Measurements from ENCODE around the gene GRIP2. TPM values are rescaled to one million over a fixed set of nuclear protein-coding genes. Genes with fewer than 3 reads are reported as not detected.
A peak's percentile ranks its signal among the peaks of the same experiment; 100 is the strongest.

The GRIP2 gene
- total RNA-seq, 2 experiments from 2014 or later = not detected

DNA sequence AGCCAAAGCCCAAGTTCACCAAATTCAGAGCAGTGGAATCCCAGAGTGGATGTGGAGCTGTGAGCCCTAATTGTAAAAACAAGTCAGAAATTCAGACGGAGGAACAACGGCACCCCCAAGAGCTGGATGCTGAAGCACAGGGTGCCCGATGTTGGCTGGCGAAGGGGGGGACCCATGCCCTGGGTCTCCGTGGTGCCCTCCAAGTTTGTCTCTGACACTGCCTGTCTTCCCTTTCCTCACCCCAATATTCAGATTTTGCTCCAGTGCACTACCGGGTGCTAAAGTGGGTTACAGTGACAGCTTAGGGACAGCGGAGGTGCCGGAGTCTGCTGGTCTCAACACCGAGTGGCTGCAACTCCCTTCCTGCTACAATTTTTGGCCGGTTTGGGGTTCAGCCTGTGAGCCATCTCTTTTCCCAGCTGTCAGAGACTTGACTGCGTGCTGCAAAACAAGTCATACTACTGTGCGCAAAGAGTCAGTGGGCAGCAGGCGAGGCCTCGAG lies 6.6 kb downstream of the GRIP2 start:
- ChIA-PET CTCF (ENCODE audit: unreplicated experiment) (no interaction called here), POLR2A (interaction anchor here (1.0 kb wide), 1 partner anchor 12 kb away, joined by 3 read pairs; no protein-coding TSS in a partner anchor)
- H3K4me3 ChIP-seq (ENCODE audit: low read depth, low read length, poor library complexity, severe bottlenecking) = no peak overlapping the region
- no peaks in the 10 kb centered on the region for H3K9me2 ChIP-seq (ENCODE audit: insufficient read depth, low read length)
- TF ChIP-seq, protein P1, sequence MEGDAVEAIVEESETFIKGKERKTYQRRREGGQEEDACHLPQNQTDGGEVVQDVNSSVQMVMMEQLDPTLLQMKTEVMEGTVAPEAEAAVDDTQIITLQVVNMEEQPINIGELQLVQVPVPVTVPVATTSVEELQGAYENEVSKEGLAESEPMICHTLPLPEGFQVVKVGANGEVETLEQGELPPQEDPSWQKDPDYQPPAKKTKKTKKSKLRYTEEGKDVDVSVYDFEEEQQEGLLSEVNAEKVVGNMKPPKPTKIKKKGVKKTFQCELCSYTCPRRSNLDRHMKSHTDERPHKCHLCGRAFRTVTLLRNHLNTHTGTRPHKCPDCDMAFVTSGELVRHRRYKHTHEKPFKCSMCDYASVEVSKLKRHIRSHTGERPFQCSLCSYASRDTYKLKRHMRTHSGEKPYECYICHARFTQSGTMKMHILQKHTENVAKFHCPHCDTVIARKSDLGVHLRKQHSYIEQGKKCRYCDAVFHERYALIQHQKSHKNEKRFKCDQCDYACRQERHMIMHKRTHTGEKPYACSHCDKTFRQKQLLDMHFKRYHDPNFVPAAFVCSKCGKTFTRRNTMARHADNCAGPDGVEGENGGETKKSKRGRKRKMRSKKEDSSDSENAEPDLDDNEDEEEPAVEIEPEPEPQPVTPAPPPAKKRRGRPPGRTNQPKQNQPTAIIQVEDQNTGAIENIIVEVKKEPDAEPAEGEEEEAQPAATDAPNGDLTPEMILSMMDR (conservative IDR thresholded peaks at IDR 0.05; ENCODE audit: low read length) = no peak
- TF ChIP-seq EZH2phosphoT487 (IDR thresholded peaks at IDR 0.05; ENCODE audit: borderline replicate concordance, low read depth, low read length) = no peak
- no peaks in the 10 kb centered on the region for H4K20me1 ChIP-seq (ENCODE audit: insufficient read depth, low read length)
- BruUV-seq (replicated peaks) = no TSS peak
- H3K9me3 ChIP-seq (ENCODE audit: low read length) = no peaks in the 10 kb centered on the region
- H3K36me3 ChIP-seq (ENCODE audit: insufficient read depth, low read length) = no peaks in the 10 kb centered on the region
- H3K27ac ChIP-seq (ENCODE audit: low read depth, low read length, poor library complexity, severe bottlenecking) = no peak overlapping the region
- no peak overlapping the region for H2AFZ ChIP-seq (ENCODE audit: low read length)
- H3K79me2 ChIP-seq (ENCODE audit: insufficient read depth, low read depth, low read length) = no peaks in the 10 kb centered on the region
- H3K4me2 ChIP-seq (ENCODE audit: low read length) = no peak overlapping the region
- no peak for DNase-seq (ENCODE audit: low spot score)
- intact Hi-C loops (cut with micrococcal nuclease; ENCODE audit: unreplicated experiment) = no loop called here
- H3K4me1 ChIP-seq (ENCODE audit: insufficient read depth, low read length, poor library complexity, severe bottlenecking) = no peaks in the 10 kb centered on the region

GRCh38 chr3:14532691-14533456 lies 7.3 kb downstream of the GRIP2 start:
- DNase-seq (ENCODE audit: low spot score) = peak; percentile 26
- H2AFZ ChIP-seq (ENCODE audit: low read length) = no peak overlapping the region
- H3K4me1 ChIP-seq (ENCODE audit: insufficient read depth, low read length, poor library complexity, severe bottlenecking) = no peaks in the 10 kb centered on the region
- no peaks in the 10 kb centered on the region for H3K79me2 ChIP-seq (ENCODE audit: insufficient read depth, low read depth, low read length)
- no peaks in the 10 kb centered on the region for H3K9me3 ChIP-seq (ENCODE audit: low read length)
- no peaks in the 10 kb centered on the region for H3K36me3 ChIP-seq (ENCODE audit: insufficient read depth, low read length)
- CTCF ChIA-PET (ENCODE audit: unreplicated experiment) = no interaction called here
- intact Hi-C loops (cut with micrococcal nuclease; ENCODE audit: unreplicated experiment) = no loop called here
- no peak overlapping the region for H3K4me3 ChIP-seq (ENCODE audit: low read depth, low read length, poor library complexity, severe bottlenecking)
- POLR2A ChIA-PET = interaction anchor here (1.0 kb wide), 1 partner anchor 11 kb away, joined by 3 read pairs; no protein-coding TSS in a partner anchor
- H3K9me2 ChIP-seq (ENCODE audit: insufficient read depth, low read length) = no peaks in the 10 kb centered on the region
- no peak overlapping the region for H3K4me2 ChIP-seq (ENCODE audit: low read length)
- no peak for TF ChIP-seq EZH2phosphoT487 (IDR thresholded peaks at IDR 0.05; ENCODE audit: borderline replicate concordance, low read depth, low read length)
- TF ChIP-seq, protein P1 (conservative IDR thresholded peaks at IDR 0.05; ENCODE audit: low read length) = no peak
- H4K20me1 ChIP-seq (ENCODE audit: insufficient read depth, low read length) = no peaks in the 10 kb centered on the region
- H3K27ac ChIP-seq (ENCODE audit: low read depth, low read length, poor library complexity, severe bottlenecking) = no peak overlapping the region
- BruUV-seq (replicated peaks) = no TSS peak

GRCh38 chr3:14531856-14532395 lies 8.2 kb downstream of the GRIP2 start:
- no peak for DNase-seq (ENCODE audit: low spot score)
- H2AFZ ChIP-seq (ENCODE audit: low read length) = no peak overlapping the region
- no peak overlapping the region for H3K4me3 ChIP-seq (ENCODE audit: low read depth, low read length, poor library complexity, severe bottlenecking)
- H3K27ac ChIP-seq (ENCODE audit: low read depth, low read length, poor library complexity, severe bottlenecking) = no peak overlapping the region
- no peaks in the 10 kb centered on the region for H3K9me2 ChIP-seq (ENCODE audit: insufficient read depth, low read length)
- intact Hi-C loops (cut with micrococcal nuclease; ENCODE audit: unreplicated experiment) = no loop called here
- ChIA-PET CTCF (ENCODE audit: unreplicated experiment) (no interaction called here), POLR2A (no interaction called here)
- no peak overlapping the region for H3K4me2 ChIP-seq (ENCODE audit: low read length)
- no peaks in the 10 kb centered on the region for H4K20me1 ChIP-seq (ENCODE audit: insufficient read depth, low read length)
- H3K36me3 ChIP-seq (ENCODE audit: insufficient read depth, low read length) = no peaks in the 10 kb centered on the region
- TF ChIP-seq, protein P1 (conservative IDR thresholded peaks at IDR 0.05; ENCODE audit: low read length) = no peak
- TF ChIP-seq EZH2phosphoT487 (IDR thresholded peaks at IDR 0.05; ENCODE audit: borderline replicate concordance, low read depth, low read length) = no peak
- no peaks in the 10 kb centered on the region for H3K4me1 ChIP-seq (ENCODE audit: insufficient read depth, low read length, poor library complexity, severe bottlenecking)
- no peaks in the 10 kb centered on the region for H3K9me3 ChIP-seq (ENCODE audit: low read length)
- H3K79me2 ChIP-seq (ENCODE audit: insufficient read depth, low read depth, low read length) = no peaks in the 10 kb centered on the region
- BruUV-seq (replicated peaks) = no TSS peak

All from OCI-LY7 (cell line).